Prostate gland (tissue), 2 donors: ENCODE measurements around the gene PEAK1.

Experiments
- POLR2A ChIP-seq: fragments of 450-650 bp; IDR thresholded peaks from one replicate; pipeline ENCODE4 v1.6.1; 2016; ENCODE audit warnings: antibody characterized with exemption, mild to moderate bottlenecking
- POLR2AphosphoS5 ChIP-seq: sonication (generic); formaldehyde crosslinking; IDR thresholded peaks from one replicate; pipeline ENCODE4 v1.6.1; 2017; ENCODE audit warnings: antibody characterized with exemption
- TF ChIP-seq, protein P1 (sequence below), 4 experiments: fragments of 200-600 bp in 2 of 4; fragments of 450-650 bp in 2 of 4; sonication (generic) in 2 of 4; IDR thresholded peaks; 1 replicate in 3 of 4; 2 replicates in 1 of 4; pipeline ENCODE4 v1.5.1; 2016 to 2019; ENCODE audit warnings: antibody characterized with exemption in 4 of 4, mild to moderate bottlenecking in 2 of 4, moderate library complexity in 2 of 4

- TF ChIP-seq, protein P1, sequence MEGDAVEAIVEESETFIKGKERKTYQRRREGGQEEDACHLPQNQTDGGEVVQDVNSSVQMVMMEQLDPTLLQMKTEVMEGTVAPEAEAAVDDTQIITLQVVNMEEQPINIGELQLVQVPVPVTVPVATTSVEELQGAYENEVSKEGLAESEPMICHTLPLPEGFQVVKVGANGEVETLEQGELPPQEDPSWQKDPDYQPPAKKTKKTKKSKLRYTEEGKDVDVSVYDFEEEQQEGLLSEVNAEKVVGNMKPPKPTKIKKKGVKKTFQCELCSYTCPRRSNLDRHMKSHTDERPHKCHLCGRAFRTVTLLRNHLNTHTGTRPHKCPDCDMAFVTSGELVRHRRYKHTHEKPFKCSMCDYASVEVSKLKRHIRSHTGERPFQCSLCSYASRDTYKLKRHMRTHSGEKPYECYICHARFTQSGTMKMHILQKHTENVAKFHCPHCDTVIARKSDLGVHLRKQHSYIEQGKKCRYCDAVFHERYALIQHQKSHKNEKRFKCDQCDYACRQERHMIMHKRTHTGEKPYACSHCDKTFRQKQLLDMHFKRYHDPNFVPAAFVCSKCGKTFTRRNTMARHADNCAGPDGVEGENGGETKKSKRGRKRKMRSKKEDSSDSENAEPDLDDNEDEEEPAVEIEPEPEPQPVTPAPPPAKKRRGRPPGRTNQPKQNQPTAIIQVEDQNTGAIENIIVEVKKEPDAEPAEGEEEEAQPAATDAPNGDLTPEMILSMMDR (IDR thresholded peaks at IDR 0.05) = no peak
- TF ChIP-seq POLR2AphosphoS5 (no peak), POLR2A (no peak)
Observed at GRCh38 chr15:77367631-77368030, 52.3 kb downstream of the PEAK1 start.
